KMS-11 (cell line): ENCODE data around the gene FCHSD1.
A peak's percentile ranks its signal among the peaks of the same experiment; 100 is the strongest.

ENCODE experiments used
- H2AFZ ChIP-seq: fragments of 200-600 bp; sonication (generic); 2 replicates; pipeline ENCODE4 v1.6.1; 2016; ENCODE audit warnings: antibody characterized with exemption, mixed run types, low read depth
- H3K27ac ChIP-seq: fragments of 200-600 bp; sonication (generic); 2 replicates; pipeline ENCODE4 v1.6.1; 2016; ENCODE audit warnings: mild to moderate bottlenecking, mixed run types
- H3K27me3 ChIP-seq: fragments of 200-600 bp; sonication (generic); 2 replicates; pipeline ENCODE4 v1.6.1; 2017; ENCODE audit warnings: mild to moderate bottlenecking, low read depth, mixed run types, moderate library complexity; ENCODE audit not compliant: insufficient read depth
- H3K36me3 ChIP-seq: fragments of 200-600 bp; sonication (generic); 2 replicates; pipeline ENCODE4 v1.6.1; 2017; ENCODE audit warnings: mild to moderate bottlenecking, mixed run types; ENCODE audit not compliant: insufficient read depth
- H3K4me1 ChIP-seq: fragments of 200-600 bp; sonication (generic); 2 replicates; pipeline ENCODE4 v1.6.1; 2016; ENCODE audit warnings: mild to moderate bottlenecking, low read depth, mixed run types; ENCODE audit not compliant: poor library complexity, severe bottlenecking
- H3K4me2 ChIP-seq: fragments of 200-600 bp; sonication (generic); 2 replicates; pipeline ENCODE4 v1.7.0; 2016; ENCODE audit warnings: mild to moderate bottlenecking, mixed run types
- H3K4me3 ChIP-seq: fragments of 200-600 bp; sonication (generic); IDR thresholded peaks from 2 replicates; pipeline ENCODE4 v1.6.1; 2017; ENCODE audit warnings: low read depth, low read length, mixed read lengths; ENCODE audit not compliant: insufficient read depth
- H3K79me2 ChIP-seq: fragments of 200-600 bp; sonication (generic); 2 replicates; pipeline ENCODE4 v1.6.1; 2016; ENCODE audit warnings: low read depth, mixed run types; ENCODE audit not compliant: insufficient read depth
- H3K9ac ChIP-seq: fragments of 200-600 bp; sonication (generic); 2 replicates; pipeline ENCODE4 v1.6.1; 2016; ENCODE audit warnings: mild to moderate bottlenecking, mixed run types
- H4K20me1 ChIP-seq: fragments of 200-600 bp; sonication (generic); 2 replicates; pipeline ENCODE4 v1.6.1; 2016; ENCODE audit warnings: mild to moderate bottlenecking, mixed run types; ENCODE audit not compliant: insufficient read depth
- TF ChIP-seq, protein P1 (sequence below): fragments of 200-600 bp; sonication (generic); conservative IDR thresholded peaks from 2 replicates; pipeline ENCODE4 v1.6.1; 2017; ENCODE audit warnings: low read depth, mild to moderate bottlenecking, antibody characterized with exemption, low read length, moderate library complexity, mixed read lengths

FCHSD1 gene

GRCh38 chr5:141694479-141694878 lies 43.3 kb upstream of the FCHSD1 start:
- Histone ChIP-seq H3K27ac (no peak overlapping the region), H3K4me1 (peaks cover 19% of the 10 kb centered on the region), H3K36me3 (no peaks in the 10 kb centered on the region), H3K4me2 (peak overlapping the region; percentile 25; the same call in 1 of the 2 replicates), H3K79me2 (no peaks in the 10 kb centered on the region), H3K9ac (no peak overlapping the region), H4K20me1 (no peaks in the 10 kb centered on the region), H3K27me3 (no peaks in the 10 kb centered on the region), H3K4me3 (no peak overlapping the region), H2AFZ (no peak overlapping the region)
- TF ChIP-seq, protein P1, sequence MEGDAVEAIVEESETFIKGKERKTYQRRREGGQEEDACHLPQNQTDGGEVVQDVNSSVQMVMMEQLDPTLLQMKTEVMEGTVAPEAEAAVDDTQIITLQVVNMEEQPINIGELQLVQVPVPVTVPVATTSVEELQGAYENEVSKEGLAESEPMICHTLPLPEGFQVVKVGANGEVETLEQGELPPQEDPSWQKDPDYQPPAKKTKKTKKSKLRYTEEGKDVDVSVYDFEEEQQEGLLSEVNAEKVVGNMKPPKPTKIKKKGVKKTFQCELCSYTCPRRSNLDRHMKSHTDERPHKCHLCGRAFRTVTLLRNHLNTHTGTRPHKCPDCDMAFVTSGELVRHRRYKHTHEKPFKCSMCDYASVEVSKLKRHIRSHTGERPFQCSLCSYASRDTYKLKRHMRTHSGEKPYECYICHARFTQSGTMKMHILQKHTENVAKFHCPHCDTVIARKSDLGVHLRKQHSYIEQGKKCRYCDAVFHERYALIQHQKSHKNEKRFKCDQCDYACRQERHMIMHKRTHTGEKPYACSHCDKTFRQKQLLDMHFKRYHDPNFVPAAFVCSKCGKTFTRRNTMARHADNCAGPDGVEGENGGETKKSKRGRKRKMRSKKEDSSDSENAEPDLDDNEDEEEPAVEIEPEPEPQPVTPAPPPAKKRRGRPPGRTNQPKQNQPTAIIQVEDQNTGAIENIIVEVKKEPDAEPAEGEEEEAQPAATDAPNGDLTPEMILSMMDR: no peak

DNA sequence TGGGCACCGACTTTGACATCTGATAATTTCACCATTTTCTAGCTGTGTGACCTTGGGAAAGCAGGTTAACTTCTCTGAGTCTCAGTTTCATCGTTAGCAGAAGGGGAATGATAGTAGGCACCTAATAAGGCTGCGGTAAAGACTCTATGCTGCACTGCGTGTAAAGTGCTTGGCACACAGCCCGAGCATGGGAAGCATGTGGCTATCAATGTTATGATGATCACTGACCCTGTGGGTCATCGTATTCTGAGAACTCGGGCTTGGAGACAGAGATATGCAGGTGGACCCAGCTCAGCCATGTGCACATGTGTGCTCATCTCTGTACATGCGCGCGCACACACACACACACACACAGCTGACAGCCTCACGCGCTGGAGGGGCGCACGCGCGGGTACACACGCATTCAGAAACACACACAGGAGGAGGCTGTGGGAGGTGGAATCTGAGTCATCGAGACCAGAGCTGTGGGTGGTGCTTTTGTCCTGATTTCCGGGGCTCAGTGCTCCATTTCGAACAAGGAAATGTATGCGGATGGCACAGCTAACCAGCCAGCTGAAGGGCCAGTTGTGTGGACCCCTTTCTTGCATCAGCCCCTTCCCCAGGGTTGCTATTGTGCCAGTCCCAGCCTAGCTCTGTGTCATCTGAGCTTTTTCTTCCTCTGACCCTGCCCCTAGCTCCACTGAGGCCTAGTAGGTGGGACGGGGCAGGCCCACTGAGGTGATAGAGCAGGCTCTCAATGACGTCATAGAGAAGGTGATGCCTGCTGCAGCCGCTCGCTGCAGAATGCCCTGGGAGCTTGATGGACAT lies 41.9 kb upstream of the FCHSD1 start:
- H3K4me2 ChIP-seq: no peak overlapping the region
- H4K20me1 ChIP-seq: no peaks in the 10 kb centered on the region
- H3K27ac ChIP-seq: no peak overlapping the region
- H3K79me2 ChIP-seq: no peaks in the 10 kb centered on the region
- H3K36me3 ChIP-seq: no peaks in the 10 kb centered on the region
- H2AFZ ChIP-seq: no peak overlapping the region
- H3K4me3 ChIP-seq: no peak overlapping the region
- no peak overlapping the region for H3K9ac ChIP-seq
- peaks cover 19% of the 10 kb centered on the region for H3K4me1 ChIP-seq
- TF ChIP-seq, protein P1: no peak
- no peaks in the 10 kb centered on the region for H3K27me3 ChIP-seq

DNA sequence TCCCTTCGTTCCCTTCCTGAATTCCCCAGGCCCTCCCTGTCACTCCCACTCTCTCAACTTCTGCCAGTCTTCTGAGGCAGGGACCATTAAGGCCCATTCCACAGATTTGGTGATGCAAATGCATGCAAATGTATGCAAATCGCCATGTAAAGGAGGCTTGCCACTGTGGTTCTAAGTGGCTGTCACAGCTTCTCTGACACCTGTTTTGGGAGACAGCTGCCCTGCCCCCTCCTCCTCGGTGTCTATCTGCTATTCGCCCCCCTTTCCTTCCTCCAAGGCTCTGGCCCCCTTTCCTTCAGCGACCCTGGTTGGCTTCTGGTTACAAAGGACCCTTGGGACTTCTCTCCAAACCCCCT lies 41.3 kb upstream of the FCHSD1 start:
- H3K9ac ChIP-seq: no peak overlapping the region

GRCh38 chr5:141691867-141692532 lies 40.8 kb upstream of the FCHSD1 start:
- H3K27ac ChIP-seq: no peak overlapping the region
- no peaks in the 10 kb centered on the region for H3K79me2 ChIP-seq
- no peaks in the 10 kb centered on the region for H3K27me3 ChIP-seq
- no peaks in the 10 kb centered on the region for H4K20me1 ChIP-seq
- no peak overlapping the region for H3K4me3 ChIP-seq
- H3K9ac ChIP-seq: no peak overlapping the region
- H3K4me2 ChIP-seq: peak overlapping the region; percentile 67
- H3K4me1 ChIP-seq: peaks cover 19% of the 10 kb centered on the region
- peak overlapping the region; percentile 69; the same call in 1 of the 2 replicates for H2AFZ ChIP-seq
- no peaks in the 10 kb centered on the region for H3K36me3 ChIP-seq
- TF ChIP-seq, protein P1: peak; percentile 90

More for the DNA sequence above, 41.3 kb upstream of the FCHSD1 start:
- H3K4me3 ChIP-seq: no peak overlapping the region
- H3K4me2 ChIP-seq: peak overlapping the region; percentile 67
- no peaks in the 10 kb centered on the region for H3K27me3 ChIP-seq
- peaks cover 19% of the 10 kb centered on the region for H3K4me1 ChIP-seq
- no peaks in the 10 kb centered on the region for H3K36me3 ChIP-seq
- TF ChIP-seq, protein P1: no peak
- H3K79me2 ChIP-seq: no peaks in the 10 kb centered on the region
- H4K20me1 ChIP-seq: no peaks in the 10 kb centered on the region
- H2AFZ ChIP-seq: peak overlapping the region; percentile 69; the same call in 1 of the 2 replicates
- no peak overlapping the region for H3K27ac ChIP-seq
